C4-2B (cell line): Measurements from ENCODE around the gene MRPS24.

Source experiments
- ZFX ChIP-seq: fragments of 450-650 bp; IDR thresholded peaks from 2 replicates; pipeline ENCODE4 v1.6.1; 2017
- TF ChIP-seq, protein P1 (sequence below): fragments of 450-650 bp; conservative IDR thresholded peaks from 2 replicates; pipeline ENCODE4 v1.5.1; 2017; ENCODE audit warnings: mild to moderate bottlenecking

DNA sequence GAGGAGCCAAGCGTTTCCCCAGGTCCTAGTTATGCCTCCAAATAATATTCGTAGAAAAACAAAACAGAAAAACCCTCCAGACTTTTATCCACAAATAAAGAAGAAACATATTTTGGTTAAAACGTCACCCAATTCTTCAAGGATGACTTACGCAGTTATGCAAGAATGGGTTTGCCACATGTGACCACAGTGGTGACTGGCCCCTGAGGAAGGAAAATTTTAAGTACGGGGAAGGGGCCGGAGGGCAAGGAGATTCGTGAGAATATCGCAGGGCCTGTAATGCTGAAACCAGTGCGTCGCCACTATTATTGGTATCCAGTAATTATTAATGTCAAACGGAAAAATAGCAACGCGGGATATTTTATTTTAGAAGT is 537 bp upstream of the MRPS24 start:
- TF ChIP-seq, protein P1, sequence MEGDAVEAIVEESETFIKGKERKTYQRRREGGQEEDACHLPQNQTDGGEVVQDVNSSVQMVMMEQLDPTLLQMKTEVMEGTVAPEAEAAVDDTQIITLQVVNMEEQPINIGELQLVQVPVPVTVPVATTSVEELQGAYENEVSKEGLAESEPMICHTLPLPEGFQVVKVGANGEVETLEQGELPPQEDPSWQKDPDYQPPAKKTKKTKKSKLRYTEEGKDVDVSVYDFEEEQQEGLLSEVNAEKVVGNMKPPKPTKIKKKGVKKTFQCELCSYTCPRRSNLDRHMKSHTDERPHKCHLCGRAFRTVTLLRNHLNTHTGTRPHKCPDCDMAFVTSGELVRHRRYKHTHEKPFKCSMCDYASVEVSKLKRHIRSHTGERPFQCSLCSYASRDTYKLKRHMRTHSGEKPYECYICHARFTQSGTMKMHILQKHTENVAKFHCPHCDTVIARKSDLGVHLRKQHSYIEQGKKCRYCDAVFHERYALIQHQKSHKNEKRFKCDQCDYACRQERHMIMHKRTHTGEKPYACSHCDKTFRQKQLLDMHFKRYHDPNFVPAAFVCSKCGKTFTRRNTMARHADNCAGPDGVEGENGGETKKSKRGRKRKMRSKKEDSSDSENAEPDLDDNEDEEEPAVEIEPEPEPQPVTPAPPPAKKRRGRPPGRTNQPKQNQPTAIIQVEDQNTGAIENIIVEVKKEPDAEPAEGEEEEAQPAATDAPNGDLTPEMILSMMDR, result no peak
- TF ChIP-seq ZFX, result no peak
